WTC11 (cell line): ENCODE results near the gene MUSTN1. TPM values are rescaled to one million over a fixed set of nuclear protein-coding genes. Genes with fewer than 3 reads are reported as not detected.

Source experiments
- ATAC-seq: fragments of 200-7000 bp; cut with Tn5 transposase; 2 replicates; pipeline ENCODE4 v1.10.0; 2021; ENCODE audit warnings: mild to moderate bottlenecking, moderate library complexity
- CTCF ChIA-PET: fragments of 300-600 bp; sonication (Branson Sonifier 250); formaldehyde crosslinking; loops from one replicate; lab custom pipeline; 2021; ENCODE audit warnings: antibody characterized with exemption; lab: Charles Lee
- POLR2A ChIA-PET: fragments of 350-600 bp; sonication (Branson Sonifier 250); formaldehyde crosslinking; loops from one replicate; lab custom pipeline; 2021; ENCODE audit warnings: antibody characterized with exemption; lab: Charles Lee
- DNase-seq: peaks from one replicate; pipeline ENCODE4 v3.0.0; 2021; ENCODE audit warnings: low spot score
- H3K27ac Mint-ChIP-seq: 2 replicates; pipeline ENCODE4 v1.8.0; 2021; ENCODE audit warnings: mixed read lengths
- H3K27me3 Mint-ChIP-seq: 2 replicates; pipeline ENCODE4 v1.8.0; 2021; ENCODE audit warnings: low read depth, mild to moderate bottlenecking, moderate library complexity, mixed read lengths
- H3K36me3 Mint-ChIP-seq: 2 replicates; pipeline ENCODE4 v1.8.0; 2021; ENCODE audit warnings: mixed read lengths
- H3K4me1 Mint-ChIP-seq: 2 replicates; pipeline ENCODE4 v1.8.0; 2022; ENCODE audit warnings: mixed read lengths
- H3K4me3 Mint-ChIP-seq: 2 replicates; pipeline ENCODE4 v1.8.0; 2021; ENCODE audit warnings: mild to moderate bottlenecking, moderate library complexity, mixed read lengths
- H3K9me3 Mint-ChIP-seq: 2 replicates; pipeline ENCODE4 v1.8.0; 2021; ENCODE audit warnings: mixed read lengths
- CBFB ChIP-seq: sonication (generic); formaldehyde crosslinking; IDR thresholded peaks from 2 replicates; pipeline ENCODE4 v1.8.1; 2022; ENCODE audit warnings: mild to moderate bottlenecking, low read depth, missing genetic modification reagents
- EMX1 ChIP-seq: fragments of 250-450 bp; sonication (Bioruptor Pico); IDR thresholded peaks from 2 replicates; pipeline ENCODE4 v1.8.0; 2021; ENCODE audit warnings: mild to moderate bottlenecking
- JUN ChIP-seq: sonication (generic); formaldehyde crosslinking; IDR thresholded peaks from 2 replicates; pipeline ENCODE4 v1.8.0; 2023; ENCODE audit warnings: mild to moderate bottlenecking, missing genetic modification reagents
- MXD4 ChIP-seq: fragments of 250-450 bp; sonication (Bioruptor Pico); IDR thresholded peaks from 2 replicates; pipeline ENCODE4 v1.8.0; 2021; ENCODE audit warnings: mild to moderate bottlenecking, moderate library complexity, borderline replicate concordance
- NR2C2 ChIP-seq: sonication (generic); formaldehyde crosslinking; IDR thresholded peaks from 2 replicates; pipeline ENCODE4 v1.8.0; 2022; ENCODE audit warnings: mild to moderate bottlenecking, missing genetic modification reagents
- PRRX2 ChIP-seq: fragments of 250-450 bp; sonication (Bioruptor Pico); IDR thresholded peaks from 2 replicates; pipeline ENCODE4 v1.8.0; 2021; ENCODE audit warnings: mild to moderate bottlenecking
- ZNF121 ChIP-seq: sonication (generic); formaldehyde crosslinking; IDR thresholded peaks from 2 replicates; pipeline ENCODE4 v1.8.0; 2023; ENCODE audit warnings: missing genetic modification reagents
- total RNA-seq: library from RNA; stranded (reverse); gene quantifications from 3 replicates; pipeline ENCODE4 v1.2.3, GENCODE V29; 2021
- TF ChIP-seq, protein P1 (sequence below): sonication (generic); formaldehyde crosslinking; IDR thresholded peaks from 2 replicates; pipeline ENCODE4 v1.8.0; 2022; ENCODE audit warnings: mild to moderate bottlenecking, missing genetic modification reagents
- TF ChIP-seq, protein P2 (sequence below): sonication (generic); formaldehyde crosslinking; IDR thresholded peaks from 2 replicates; pipeline ENCODE4 v1.8.0; 2022; ENCODE audit warnings: mild to moderate bottlenecking, missing genetic modification reagents
- TF ChIP-seq, protein P3 (sequence below): sonication (generic); formaldehyde crosslinking; IDR thresholded peaks from 2 replicates; pipeline ENCODE4 v1.8.1; 2023; ENCODE audit warnings: mild to moderate bottlenecking, missing genetic modification reagents, borderline replicate concordance
- TF ChIP-seq, protein P4 (sequence below): fragments of 200-600 bp; IDR thresholded peaks from 2 replicates; pipeline ENCODE4 v1.8.0; 2022; ENCODE audit warnings: antibody characterized with exemption
- TF ChIP-seq, protein P5 (sequence below): fragments of 250-450 bp; sonication (Bioruptor Pico); IDR thresholded peaks from 2 replicates; pipeline ENCODE4 v1.9.0; 2021; ENCODE audit warnings: mild to moderate bottlenecking, borderline replicate concordance

MUSTN1 gene
- total RNA-seq, 1 experiment from 2014 or later, result 4.2 TPM

- Mint-ChIP-seq H3K27ac (no peak overlapping the region), H3K27me3 (no peaks in the 10 kb centered on the region), H3K36me3 (no peaks in the 10 kb centered on the region), H3K4me1 (peaks cover 12% of the 10 kb centered on the region), H3K9me3 (no peaks in the 10 kb centered on the region), H3K4me3 (no peak overlapping the region)
- ChIA-PET CTCF (interaction anchor here (0.5 to 6.4 kb wide), 57 partner anchors 10 to 879 kb away, joined by 3 to 96 read pairs (median 5); partner anchors contain the start of genes GLT8D1, ITIH3, ITIH4 and MUSTN1), POLR2A (no interaction called here)
- TF ChIP-seq, protein P1, sequence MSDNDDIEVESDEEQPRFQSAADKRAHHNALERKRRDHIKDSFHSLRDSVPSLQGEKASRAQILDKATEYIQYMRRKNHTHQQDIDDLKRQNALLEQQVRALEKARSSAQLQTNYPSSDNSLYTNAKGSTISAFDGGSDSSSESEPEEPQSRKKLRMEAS (CRISPR knock-in tag), result no peak
- TF ChIP-seq, protein P2, sequence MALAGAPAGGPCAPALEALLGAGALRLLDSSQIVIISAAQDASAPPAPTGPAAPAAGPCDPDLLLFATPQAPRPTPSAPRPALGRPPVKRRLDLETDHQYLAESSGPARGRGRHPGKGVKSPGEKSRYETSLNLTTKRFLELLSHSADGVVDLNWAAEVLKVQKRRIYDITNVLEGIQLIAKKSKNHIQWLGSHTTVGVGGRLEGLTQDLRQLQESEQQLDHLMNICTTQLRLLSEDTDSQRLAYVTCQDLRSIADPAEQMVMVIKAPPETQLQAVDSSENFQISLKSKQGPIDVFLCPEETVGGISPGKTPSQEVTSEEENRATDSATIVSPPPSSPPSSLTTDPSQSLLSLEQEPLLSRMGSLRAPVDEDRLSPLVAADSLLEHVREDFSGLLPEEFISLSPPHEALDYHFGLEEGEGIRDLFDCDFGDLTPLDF (CRISPR knock-in tag), result no peak
- TF ChIP-seq, protein P3, sequence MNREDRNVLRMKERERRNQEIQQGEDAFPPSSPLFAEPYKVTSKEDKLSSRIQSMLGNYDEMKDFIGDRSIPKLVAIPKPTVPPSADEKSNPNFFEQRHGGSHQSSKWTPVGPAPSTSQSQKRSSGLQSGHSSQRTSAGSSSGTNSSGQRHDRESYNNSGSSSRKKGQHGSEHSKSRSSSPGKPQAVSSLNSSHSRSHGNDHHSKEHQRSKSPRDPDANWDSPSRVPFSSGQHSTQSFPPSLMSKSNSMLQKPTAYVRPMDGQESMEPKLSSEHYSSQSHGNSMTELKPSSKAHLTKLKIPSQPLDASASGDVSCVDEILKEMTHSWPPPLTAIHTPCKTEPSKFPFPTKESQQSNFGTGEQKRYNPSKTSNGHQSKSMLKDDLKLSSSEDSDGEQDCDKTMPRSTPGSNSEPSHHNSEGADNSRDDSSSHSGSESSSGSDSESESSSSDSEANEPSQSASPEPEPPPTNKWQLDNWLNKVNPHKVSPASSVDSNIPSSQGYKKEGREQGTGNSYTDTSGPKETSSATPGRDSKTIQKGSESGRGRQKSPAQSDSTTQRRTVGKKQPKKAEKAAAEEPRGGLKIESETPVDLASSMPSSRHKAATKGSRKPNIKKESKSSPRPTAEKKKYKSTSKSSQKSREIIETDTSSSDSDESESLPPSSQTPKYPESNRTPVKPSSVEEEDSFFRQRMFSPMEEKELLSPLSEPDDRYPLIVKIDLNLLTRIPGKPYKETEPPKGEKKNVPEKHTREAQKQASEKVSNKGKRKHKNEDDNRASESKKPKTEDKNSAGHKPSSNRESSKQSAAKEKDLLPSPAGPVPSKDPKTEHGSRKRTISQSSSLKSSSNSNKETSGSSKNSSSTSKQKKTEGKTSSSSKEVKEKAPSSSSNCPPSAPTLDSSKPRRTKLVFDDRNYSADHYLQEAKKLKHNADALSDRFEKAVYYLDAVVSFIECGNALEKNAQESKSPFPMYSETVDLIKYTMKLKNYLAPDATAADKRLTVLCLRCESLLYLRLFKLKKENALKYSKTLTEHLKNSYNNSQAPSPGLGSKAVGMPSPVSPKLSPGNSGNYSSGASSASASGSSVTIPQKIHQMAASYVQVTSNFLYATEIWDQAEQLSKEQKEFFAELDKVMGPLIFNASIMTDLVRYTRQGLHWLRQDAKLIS (CRISPR knock-in tag), result no peak
- TF ChIP-seq MXD4 (CRISPR knock-in tag) (no peak), ZNF121 (CRISPR knock-in tag) (peak; percentile 40; the same call in 1 of the 2 replicates), EMX1 (CRISPR knock-in tag) (no peak)
- TF ChIP-seq, protein P4, sequence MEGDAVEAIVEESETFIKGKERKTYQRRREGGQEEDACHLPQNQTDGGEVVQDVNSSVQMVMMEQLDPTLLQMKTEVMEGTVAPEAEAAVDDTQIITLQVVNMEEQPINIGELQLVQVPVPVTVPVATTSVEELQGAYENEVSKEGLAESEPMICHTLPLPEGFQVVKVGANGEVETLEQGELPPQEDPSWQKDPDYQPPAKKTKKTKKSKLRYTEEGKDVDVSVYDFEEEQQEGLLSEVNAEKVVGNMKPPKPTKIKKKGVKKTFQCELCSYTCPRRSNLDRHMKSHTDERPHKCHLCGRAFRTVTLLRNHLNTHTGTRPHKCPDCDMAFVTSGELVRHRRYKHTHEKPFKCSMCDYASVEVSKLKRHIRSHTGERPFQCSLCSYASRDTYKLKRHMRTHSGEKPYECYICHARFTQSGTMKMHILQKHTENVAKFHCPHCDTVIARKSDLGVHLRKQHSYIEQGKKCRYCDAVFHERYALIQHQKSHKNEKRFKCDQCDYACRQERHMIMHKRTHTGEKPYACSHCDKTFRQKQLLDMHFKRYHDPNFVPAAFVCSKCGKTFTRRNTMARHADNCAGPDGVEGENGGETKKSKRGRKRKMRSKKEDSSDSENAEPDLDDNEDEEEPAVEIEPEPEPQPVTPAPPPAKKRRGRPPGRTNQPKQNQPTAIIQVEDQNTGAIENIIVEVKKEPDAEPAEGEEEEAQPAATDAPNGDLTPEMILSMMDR, result peak; percentile 91
- ATAC-seq (peak; percentile 93), DNase-seq (peak; percentile 76)
Observed at GRCh38 chr3:52820736-52821135, 14.1 kb downstream of the MUSTN1 start.

GRCh38 chr3:52819936-52820335, 14.9 kb downstream of the MUSTN1 start:
- Mint-ChIP-seq H3K4me3 (no peak overlapping the region), H3K27ac (no peak overlapping the region), H3K27me3 (no peaks in the 10 kb centered on the region), H3K9me3 (no peaks in the 10 kb centered on the region), H3K36me3 (no peaks in the 10 kb centered on the region), H3K4me1 (peaks cover 12% of the 10 kb centered on the region)
- ChIA-PET POLR2A (no interaction called here), CTCF (interaction anchor here (0.7 to 6.4 kb wide), 21 partner anchors 10 to 250 kb away, joined by 3 to 96 read pairs (median 8); partner anchors contain the start of genes GLT8D1, ITIH3, NEK4 and SPCS1)
- no peak for ATAC-seq
- no peak for TF ChIP-seq CBFB (CRISPR knock-in tag)
- no peak for DNase-seq

- ChIA-PET CTCF (interaction anchor here (6.4 kb wide), 1 partner anchor 25 kb away, joined by 96 read pairs; the partner anchor contains the start of gene ITIH3), POLR2A (no interaction called here)
- ATAC-seq (no peak), DNase-seq (no peak)
- Mint-ChIP-seq H3K27me3 (no peaks in the 10 kb centered on the region), H3K27ac (no peak overlapping the region), H3K36me3 (no peaks in the 10 kb centered on the region), H3K4me1 (peaks cover 12% of the 10 kb centered on the region), H3K9me3 (no peaks in the 10 kb centered on the region), H3K4me3 (no peak overlapping the region)
- TF ChIP-seq JUN (CRISPR knock-in tag) (no peak), MXD4 (CRISPR knock-in tag) (no peak)
Observed at GRCh38 chr3:52817860-52818259, 17.0 kb downstream of the MUSTN1 start.

- H3K27me3 Mint-ChIP-seq, result no peaks in the 10 kb centered on the region
- CTCF ChIA-PET, result interaction anchor here (1.3 kb wide), 2 partner anchors 9 to 16 kb away, joined by 3 to 5 read pairs; no protein-coding TSS in a partner anchor
- no peaks in the 10 kb centered on the region for H3K36me3 Mint-ChIP-seq
- DNase-seq (no peak), ATAC-seq (no peak)
- peaks cover 12% of the 10 kb centered on the region for H3K4me1 Mint-ChIP-seq
- TF ChIP-seq, protein P5, sequence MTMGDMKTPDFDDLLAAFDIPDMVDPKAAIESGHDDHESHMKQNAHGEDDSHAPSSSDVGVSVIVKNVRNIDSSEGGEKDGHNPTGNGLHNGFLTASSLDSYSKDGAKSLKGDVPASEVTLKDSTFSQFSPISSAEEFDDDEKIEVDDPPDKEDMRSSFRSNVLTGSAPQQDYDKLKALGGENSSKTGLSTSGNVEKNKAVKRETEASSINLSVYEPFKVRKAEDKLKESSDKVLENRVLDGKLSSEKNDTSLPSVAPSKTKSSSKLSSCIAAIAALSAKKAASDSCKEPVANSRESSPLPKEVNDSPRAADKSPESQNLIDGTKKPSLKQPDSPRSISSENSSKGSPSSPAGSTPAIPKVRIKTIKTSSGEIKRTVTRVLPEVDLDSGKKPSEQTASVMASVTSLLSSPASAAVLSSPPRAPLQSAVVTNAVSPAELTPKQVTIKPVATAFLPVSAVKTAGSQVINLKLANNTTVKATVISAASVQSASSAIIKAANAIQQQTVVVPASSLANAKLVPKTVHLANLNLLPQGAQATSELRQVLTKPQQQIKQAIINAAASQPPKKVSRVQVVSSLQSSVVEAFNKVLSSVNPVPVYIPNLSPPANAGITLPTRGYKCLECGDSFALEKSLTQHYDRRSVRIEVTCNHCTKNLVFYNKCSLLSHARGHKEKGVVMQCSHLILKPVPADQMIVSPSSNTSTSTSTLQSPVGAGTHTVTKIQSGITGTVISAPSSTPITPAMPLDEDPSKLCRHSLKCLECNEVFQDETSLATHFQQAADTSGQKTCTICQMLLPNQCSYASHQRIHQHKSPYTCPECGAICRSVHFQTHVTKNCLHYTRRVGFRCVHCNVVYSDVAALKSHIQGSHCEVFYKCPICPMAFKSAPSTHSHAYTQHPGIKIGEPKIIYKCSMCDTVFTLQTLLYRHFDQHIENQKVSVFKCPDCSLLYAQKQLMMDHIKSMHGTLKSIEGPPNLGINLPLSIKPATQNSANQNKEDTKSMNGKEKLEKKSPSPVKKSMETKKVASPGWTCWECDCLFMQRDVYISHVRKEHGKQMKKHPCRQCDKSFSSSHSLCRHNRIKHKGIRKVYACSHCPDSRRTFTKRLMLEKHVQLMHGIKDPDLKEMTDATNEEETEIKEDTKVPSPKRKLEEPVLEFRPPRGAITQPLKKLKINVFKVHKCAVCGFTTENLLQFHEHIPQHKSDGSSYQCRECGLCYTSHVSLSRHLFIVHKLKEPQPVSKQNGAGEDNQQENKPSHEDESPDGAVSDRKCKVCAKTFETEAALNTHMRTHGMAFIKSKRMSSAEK (CRISPR knock-in tag), result no peak
- TF ChIP-seq PRRX2, result no peak
- no peak for TF ChIP-seq NR2C2 (CRISPR knock-in tag)
- POLR2A ChIA-PET, result no interaction called here
- no peak overlapping the region for H3K4me3 Mint-ChIP-seq
- no peak overlapping the region for H3K27ac Mint-ChIP-seq
- no peaks in the 10 kb centered on the region for H3K9me3 Mint-ChIP-seq
Observed at GRCh38 chr3:52817221-52817620, 17.6 kb downstream of the MUSTN1 start.
